NCI-H1694 treated with DMSO at 0.1 percent for 48 hours (cell line): ENCODE measurements around the gene ZMIZ1.

Experiments used
- DNase-seq: peaks from one replicate; lab custom pipeline; 2025; lab: John Stamatoyannopoulos, UW

Gene ZMIZ1

DNA sequence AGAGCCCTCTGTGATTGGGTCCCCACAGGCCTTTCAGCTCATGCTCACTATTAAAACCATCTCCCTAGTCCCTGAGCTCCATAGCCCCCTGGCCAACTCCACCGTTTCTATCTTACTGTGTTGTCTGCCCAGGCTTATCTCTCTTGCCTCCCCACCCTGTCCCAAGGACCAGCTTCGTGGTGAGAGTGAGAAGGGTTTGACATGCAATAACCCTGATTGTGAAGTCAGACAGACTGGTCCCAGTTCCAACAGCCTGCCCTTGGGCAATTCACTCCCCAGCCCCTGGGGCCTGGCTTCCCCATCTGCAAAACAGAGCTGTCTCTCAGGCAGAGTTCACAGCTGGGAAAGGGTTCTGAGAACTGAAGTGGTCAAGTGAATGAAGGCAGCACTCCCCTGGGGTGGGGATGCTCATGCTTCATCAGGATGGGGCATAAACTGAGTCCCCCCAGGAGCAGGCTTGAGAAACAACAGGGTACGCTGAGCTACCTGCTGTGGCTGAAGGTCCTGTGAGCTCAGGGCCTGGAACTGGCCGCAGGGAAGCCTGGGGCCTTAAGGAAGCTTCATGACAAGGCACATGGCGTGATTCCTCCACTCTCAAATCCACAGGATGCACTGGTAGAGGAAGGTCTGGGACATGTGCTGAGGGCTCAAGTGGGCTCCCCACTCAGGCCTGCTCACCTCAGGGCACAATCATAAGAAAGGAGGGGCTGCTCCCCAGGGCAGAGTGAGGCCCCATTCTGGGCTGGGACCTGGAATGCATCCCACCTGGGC is 276.7 kb downstream of the ZMIZ1 start:
- no peak for DNase-seq

DNA sequence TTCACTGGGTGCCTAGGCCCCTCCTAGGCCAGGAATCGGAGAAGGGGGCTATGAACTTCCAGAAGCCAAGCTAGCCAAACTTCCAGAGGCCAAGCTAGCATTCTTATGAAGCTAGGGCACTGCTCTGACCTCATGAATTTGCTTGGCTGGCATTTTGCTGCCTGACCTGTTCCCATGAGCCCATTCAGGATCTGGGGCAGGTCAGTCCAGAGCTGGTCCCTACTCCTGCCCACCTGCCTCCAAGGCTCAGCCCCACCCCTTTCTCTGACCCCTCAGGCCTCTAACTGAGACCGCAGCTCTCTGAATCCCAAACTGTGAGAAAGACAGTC is 277.2 kb downstream of the ZMIZ1 start:
- no peak for DNase-seq

DNA sequence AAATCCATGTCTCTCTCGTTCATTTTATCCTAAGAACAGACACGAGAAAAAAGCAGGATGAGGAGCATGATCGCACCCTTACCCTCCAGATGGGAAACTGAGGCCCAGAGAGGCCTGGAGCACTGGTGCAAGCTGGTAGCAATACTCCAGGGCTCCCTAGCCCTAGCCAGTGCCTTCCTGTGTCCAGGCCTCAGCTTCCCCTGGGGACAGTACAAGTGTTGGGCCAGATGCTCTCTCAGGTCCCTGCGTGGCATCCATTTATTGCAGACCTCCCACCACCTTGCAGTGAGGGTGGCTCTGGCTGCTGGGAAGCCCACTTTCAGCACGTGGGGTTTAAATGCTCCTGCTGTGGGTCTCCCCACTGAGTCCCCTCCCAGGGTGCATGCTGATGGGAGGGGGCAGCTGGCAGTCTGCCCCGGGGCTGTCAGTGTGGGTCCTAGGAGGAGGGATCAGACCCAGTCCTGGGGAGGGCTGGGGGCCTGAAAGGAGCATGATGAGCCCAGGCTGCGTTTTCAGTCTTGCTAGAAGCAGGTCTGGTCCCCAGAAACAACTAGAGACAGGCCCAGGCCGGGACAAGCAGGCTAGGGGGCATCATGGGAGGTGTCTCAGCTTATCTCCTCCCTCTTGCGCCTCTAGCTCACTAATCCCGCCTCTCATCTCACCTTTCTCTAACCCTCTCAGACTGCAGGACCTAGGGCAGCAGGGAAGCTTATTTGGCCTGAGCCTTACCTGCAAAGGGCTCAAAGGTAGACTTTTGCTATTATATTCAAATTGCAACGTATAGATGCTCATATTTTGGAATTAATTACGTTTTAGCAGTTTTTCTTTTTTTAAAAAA is 277.8 kb downstream of the ZMIZ1 start:
- no peak for DNase-seq

DNA sequence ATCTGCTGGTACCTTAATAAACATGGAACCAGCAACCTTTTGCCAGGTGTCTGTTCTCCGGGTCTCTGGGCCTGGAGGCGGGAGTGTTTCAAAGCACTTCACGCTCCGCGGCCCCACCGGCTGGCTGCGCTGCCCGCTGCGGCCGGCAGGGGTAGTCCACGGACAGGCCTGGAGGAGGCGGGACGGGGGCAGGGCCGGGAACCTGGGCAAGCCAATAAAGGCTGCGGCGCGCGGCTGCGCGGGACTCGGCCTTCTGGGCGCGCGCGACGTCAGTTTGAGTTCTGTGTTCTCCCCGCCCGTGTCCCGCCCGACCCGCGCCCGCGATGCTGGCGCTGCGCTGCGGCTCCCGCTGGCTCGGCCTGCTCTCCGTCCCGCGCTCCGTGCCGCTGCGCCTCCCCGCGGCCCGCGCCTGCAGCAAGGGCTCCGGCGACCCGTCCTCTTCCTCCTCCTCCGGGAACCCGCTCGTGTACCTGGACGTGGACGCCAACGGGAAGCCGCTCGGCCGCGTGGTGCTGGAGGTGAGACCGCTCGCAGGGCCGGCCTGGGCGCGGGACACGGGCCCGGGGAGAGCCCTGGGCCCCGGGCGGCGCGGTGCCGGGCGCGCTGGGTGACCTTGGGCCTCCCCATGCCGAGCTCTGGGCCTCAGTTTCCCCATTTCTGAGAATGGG is 278.6 kb downstream of the ZMIZ1 start, which contains the start of gene PPIF:
Gene PPIF (plus strand): TSS at position 244 of the 668 bp plus-strand sequence. CDS start 80 bp downstream, at position 324.
- DNase-seq: peak; percentile 81

DNA sequence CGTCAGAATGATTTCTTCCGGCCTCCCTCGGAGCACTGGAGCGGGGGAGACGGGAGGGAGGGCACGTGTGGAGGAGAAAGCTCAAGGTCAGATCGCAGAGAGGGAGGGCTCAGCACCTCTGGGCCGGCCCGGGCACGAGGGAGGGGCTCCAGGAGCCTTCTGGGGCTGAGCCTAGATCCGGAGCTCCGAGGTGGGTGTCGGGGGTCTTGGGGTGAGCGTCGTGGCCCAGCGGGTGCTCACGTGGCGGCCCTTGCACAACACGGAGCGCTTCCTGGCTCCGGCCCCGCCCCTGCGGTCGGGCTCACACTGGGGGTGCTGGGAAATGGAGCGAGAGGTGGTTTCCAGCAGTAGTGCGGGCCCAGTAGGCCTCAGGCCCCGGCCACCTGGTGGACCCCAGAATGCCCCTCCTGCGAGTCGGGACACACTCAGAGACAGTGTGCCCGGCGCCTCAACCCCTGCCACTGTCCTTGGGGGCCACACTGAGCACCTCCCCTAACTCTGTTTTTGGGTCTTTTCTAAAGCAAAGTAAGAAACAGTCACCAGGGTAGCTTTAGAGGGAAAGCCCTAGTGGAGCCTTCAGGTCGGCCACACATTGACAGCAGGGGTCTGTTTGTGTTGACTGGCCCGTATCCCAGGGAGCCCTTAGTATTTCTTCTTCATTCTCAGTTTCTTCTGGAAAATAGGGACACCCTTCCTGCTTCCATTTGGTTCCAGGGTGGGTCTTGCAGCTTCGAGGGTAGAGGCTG is 279.3 kb downstream of the ZMIZ1 start:
- DNase-seq: no peak

DNA sequence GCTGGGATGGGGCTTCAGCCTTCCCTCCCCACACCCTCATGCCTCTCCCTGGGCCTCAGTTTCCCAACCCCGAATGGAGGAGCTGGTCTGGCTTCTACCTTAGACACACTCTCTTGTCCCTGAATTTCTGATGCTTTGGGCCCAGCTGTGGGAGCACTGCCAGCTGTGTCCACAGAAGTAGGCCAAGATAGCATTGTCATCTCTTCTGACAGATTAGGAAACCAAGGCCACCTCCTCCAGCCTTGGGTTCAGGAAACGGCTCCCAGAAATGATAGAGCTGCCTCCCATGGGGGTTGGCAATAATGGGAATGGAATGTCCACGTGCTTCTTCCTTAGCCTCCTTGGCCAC is 279.8 kb downstream of the ZMIZ1 start:
- no peak for DNase-seq

DNA sequence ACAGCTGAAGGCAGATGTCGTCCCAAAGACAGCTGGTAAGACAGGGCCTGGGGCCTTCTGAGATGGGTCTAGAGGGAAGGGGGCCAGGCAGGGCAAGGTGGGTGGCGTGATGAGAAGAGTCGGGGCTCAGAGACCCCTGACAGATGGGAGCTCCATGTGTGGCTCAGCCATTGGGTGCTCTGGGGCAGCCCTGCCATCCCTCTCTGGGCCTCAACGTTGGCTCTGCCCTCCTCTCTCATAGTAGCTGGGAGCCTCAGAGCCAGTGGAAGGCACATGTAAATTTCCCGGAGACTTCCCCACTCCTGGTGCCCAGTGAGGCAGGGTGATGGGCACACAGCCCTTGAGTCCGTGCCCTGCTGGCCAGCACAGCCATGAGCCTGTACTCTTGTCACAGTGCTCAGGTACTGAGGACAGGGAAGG is 280.3 kb downstream of the ZMIZ1 start:
- DNase-seq: no peak

DNA sequence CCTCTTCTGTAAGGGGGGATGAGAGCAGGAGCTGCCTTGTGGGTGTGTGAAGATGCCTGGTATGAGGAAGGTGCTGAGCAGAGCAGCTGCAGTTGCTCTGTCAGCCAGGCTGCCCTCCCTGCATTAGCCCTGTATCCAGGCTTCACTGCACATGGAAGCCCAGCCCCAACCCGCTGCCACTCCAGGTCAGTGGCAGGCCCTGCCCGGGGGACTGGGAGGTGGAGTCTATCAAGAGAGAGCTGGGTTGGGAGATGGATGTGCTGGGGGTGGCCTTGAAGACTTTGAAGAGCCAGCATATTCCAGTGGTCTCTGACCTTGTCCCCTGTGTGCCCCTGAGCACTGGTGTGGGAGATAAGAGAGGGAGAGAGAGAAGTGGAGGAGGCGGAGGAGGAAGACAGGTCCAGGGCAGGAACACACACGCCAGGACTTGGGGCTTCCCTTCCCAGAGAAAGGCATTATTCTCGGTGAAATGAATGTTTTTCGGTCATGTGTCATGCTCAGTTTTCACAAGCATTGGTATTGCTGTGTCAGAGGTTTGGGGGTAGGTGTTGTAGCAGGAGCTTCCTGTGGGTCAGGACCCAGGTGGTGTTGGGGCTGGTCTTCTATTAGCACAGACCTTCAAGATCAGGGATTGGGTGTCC is 281.1 kb downstream of the ZMIZ1 start:
- DNase-seq: no peak

DNA sequence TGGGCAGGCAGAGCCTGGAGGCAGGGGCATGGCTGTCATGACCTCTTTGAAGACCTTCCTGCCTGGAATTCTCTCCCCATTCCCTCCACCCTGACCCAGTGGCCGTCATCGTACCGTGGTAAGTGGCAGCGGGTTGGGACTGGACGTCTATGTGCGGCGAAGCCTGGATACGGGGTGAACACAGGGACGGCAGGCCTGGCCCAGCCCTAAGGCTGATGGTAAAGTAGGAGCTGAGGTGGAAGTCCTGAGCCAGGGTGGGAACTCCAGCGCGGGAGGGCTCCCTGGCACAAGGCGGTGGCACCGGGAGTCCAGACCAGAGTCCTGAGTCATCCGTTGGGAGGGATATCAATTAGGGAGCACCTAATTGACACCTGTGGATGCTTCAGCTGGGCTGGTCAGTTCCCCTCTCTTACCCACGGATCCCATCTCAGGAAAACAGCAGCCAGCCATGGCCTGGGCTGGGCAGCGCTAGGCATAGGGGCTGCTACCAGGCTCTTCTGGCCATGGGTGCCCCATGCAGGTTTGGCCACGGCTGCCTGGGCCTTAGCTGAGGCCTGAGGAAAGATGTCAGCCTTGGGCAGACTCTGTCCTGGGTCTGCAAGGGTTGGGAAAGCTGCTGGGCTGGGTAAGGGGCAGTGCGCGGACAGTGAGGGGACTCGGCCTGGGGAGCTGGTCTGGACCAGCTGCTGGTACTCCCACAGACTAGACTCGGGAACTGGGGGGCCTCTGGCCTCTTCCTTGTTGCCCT is 281.8 kb downstream of the ZMIZ1 start:
- DNase-seq: no peak

DNA sequence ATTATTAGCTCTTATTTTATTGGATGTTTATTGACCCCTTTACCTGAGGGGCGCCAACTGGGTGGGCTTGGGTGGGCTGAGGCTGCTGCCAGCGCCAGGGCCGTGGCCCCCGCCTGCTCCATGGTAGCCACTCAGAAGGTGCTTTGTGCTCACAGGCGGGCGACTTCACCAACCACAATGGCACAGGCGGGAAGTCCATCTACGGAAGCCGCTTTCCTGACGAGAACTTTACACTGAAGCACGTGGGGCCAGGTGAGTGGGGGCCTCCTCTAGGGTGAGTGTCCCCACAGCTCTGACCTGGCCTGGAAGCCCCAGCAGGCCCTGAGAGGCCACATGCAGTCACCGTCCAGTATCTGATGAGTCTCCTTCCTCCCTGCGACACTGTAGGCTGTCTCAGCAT is 282.6 kb downstream of the ZMIZ1 start:
- no peak for DNase-seq

DNA sequence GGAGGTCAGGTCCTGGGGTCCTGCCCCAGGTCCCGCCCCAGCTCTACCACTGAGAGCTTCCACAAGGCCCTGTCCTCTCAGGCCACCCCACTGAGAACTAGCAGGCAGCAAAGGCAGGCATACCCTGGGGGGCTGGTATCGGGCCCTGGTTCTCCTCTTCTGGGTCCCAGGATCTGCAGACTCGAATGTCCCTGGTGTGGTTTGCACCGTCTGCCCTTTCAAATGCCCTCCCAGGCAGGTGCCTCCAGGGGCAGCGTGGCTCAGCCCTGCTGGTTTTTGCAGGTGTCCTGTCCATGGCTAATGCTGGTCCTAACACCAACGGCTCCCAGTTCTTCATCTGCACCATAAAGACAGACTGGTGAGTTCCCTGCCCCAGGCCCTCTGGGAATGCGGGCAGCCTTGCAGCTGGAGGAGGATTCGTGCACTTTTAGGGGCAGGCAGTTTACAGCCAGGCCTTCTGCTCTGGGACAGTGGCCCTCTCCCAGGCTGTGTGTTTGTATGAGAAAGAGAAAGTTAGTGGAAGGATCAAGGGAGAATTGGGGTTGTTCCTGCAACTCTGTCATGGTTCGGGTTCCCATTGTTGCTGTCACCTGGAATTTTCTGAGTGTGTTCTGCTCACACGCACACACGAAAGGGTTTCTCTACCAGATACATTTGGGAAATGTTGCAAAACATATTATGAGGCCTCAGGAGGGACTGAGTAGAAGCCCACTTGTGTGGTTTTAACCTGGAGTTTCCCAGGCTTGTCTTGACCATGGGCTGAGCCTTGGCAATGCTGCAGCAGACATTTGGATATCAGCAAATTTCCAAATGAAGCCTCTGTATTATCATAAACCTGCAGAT is 283.5 kb downstream of the ZMIZ1 start:
- no peak for DNase-seq

DNA sequence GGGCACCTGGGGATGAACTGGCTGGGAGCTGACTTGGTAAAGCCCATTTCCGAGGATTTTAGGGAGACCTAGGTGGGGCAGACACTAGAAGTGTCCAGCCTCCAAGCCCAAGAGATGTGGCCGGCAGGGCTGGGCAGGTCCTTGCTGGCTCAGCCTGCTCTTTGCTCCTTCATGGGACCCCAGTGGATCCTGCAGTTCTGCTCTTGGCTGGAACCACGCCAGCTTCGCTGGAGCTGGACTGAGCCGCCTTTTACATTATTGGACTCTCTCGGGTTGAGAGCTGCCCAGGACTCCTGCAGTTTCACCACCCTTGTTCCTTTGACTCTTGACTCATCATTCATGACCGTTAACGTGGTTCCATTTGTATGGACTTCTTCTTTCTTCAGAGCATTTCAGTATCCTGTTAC is 284.2 kb downstream of the ZMIZ1 start:
- no peak for DNase-seq

DNA sequence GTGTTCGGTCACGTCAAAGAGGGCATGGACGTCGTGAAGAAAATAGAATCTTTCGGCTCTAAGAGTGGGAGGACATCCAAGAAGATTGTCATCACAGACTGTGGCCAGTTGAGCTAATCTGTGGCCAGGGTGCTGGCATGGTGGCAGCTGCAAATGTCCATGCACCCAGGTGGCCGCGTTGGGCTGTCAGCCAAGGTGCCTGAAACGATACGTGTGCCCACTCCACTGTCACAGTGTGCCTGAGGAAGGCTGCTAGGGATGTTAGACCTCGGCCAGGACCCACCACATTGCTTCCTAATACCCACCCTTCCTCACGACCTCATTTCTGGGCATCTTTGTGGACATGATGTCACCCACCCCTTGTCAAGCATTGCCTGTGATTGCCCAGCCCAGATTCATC is 285.0 kb downstream of the ZMIZ1 start:
- no peak for DNase-seq

DNA sequence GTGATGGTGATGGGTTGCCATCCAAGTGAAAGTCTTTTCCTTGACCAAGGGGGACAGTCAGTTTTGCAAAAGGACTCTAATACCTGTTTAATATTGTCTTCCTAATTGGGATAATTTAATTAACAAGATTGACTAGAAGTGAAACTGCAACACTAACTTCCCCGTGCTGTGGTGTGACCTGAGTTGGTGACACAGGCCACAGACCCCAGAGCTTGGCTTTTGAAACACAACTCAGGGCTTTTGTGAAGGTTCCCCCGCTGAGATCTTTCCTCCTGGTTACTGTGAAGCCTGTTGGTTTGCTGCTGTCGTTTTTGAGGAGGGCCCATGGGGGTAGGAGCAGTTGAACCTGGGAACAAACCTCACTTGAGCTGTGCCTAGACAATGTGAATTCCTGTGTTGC is 285.4 kb downstream of the ZMIZ1 start:
- no peak for DNase-seq

DNA sequence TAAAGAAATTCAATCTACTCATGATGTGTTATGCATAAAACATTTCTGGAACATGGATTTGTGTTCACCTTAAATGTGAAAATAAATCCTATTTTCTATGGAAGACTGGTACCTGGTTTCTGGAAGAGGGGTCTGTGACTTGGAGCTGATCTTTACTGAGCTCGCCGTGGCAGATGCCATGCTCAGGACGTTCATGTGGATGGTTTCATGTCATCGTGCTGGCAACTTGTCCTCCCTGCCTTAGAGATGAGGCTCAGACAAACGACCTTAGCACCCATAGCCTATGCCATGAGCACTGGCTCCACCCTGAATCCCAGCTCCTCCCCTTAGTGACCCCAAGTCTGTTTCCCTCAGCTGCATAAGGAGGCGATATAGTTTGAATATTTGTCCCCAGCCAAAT is 285.8 kb downstream of the ZMIZ1 start:
- no peak for DNase-seq

DNA sequence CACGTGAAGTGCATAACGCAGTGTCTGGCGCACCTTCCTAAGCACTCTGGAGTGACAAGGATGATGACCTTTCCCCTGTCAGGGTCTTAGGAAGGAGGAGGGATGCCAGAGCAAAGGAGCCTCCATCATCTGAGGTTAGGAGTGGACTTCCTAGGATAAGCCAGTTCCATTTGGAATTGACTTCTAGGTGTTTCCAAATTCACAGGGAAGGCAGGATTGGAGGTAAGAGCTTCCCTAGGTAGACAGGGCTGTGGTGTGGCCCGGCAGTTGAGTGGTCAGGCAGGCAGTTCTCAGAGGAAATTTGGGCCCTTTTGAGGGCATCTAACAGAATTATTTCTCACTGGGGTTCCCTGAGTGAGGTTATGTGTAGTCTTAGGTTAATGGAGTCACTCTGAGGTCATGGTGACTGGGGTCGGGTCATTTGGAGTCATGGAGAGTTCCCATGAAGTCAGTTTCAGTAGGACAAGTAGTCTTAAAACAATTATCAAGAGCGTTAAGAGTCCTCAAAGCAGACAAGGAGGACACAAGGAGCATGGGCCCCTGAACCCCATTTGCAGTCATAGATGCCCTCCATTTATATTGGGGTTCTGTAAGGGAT is 286.8 kb downstream of the ZMIZ1 start:
- no peak for DNase-seq

DNA sequence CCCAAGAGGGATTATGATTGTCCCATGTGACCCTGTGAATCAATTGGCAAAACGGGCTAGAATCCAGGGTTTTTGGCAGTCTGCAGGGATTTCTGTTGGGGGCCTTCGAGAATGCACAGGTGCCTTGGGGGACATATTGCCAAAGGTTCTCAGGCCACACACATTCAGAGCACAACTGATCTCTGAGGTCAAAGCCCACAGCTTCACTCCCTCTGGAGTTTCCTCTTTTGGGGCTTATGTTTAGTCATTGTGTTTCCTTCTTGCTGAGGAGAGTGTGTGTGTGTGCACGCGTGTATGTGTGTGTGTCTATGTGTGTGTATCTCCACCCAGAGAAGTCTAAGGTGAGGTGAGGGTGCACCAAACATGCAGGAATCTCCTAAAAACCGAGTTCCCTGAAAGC is 287.3 kb downstream of the ZMIZ1 start:
- no peak for DNase-seq

DNA sequence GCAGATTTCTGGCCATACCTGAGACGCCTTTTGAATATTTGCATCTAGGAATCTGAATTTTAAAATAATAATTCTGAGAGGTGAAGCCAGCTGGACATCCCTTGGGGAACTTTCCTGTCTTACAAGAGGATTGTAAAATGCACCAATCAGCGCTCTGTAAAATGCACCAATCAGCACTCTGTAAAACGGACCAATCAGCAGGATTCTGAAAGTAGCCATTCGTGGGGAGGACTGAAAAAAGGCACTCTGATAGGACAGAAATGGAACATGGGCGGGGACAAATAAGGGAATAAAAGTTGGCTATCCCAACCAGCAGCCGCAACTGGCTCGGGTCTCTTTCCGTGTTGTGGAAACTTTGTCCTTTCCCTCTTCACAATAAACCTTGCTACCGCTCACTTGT is 288.4 kb downstream of the ZMIZ1 start:
- no peak for DNase-seq

DNA sequence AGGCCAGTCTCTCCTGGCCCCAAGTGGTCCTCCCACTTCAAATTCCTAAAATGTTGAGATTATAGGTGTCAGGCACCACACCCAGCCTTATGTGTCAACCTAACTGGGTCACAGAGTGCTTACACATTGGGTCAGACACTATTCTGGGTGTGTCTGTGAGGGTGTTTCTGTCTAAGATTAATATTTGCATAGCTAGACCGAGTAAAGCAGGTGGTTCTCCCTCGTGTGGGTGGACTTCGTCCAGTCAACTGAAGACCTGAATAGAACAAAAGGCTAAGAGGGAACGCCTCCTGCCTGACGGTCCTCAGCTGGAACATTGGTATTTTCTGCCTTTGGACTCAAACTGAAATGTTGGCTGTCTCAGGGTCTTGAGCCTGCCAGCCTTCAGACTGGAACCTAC is 290.0 kb downstream of the ZMIZ1 start:
- DNase-seq: no peak
